22Rv1 (cell line): ENCODE results near the gene LSM4.

Source experiments
- CTCF ChIP-seq: fragments of 450-650 bp; IDR thresholded peaks from 2 replicates; pipeline ENCODE4 v1.5.1; 2017; ENCODE audit warnings: mild to moderate bottlenecking
- ZFX ChIP-seq: fragments of 450-650 bp; IDR thresholded peaks from 2 replicates; pipeline ENCODE4 v1.6.1; 2017; ENCODE audit warnings: antibody characterized with exemption, borderline replicate concordance

- TF ChIP-seq CTCF, result no peak
- no peak for TF ChIP-seq ZFX
Observed at GRCh38 chr19:18368504-18369222, 45.8 kb upstream of the LSM4 start.
